ENCODE results near the gene COBL. TPM values are rescaled to one million over a fixed set of nuclear protein-coding genes. Genes with fewer than 3 reads are reported as not detected.

Gene COBL
- total RNA-seq, 1 donor from 2014 or later, result not detected

GRCh38 chr7:51259766-51260165 is 56.8 kb downstream of the COBL start:
- DNase-seq (ENCODE audit: extremely low read depth, low read depth, low spot score), result no peak

- DNase-seq (ENCODE audit: extremely low read depth, low read depth, low spot score), result no peak
Measured at GRCh38 chr7:51256916-51257315, 59.7 kb downstream of the COBL start.

- DNase-seq (ENCODE audit: extremely low read depth, low read depth, low spot score), result no peak
Measured at GRCh38 chr7:51256209-51256781, 60.3 kb downstream of the COBL start.

- no peak for DNase-seq (ENCODE audit: extremely low read depth, low read depth, low spot score)
Measured at GRCh38 chr7:51255536-51256208, 60.9 kb downstream of the COBL start.

- no peak for DNase-seq (ENCODE audit: extremely low read depth, low read depth, low spot score)
Measured at GRCh38 chr7:51255036-51255435, 61.6 kb downstream of the COBL start.

GRCh38 chr7:51253157-51253556 is 63.5 kb downstream of the COBL start:
- DNase-seq (ENCODE audit: extremely low read depth, low read depth, low spot score), result no peak

GRCh38 chr7:51251290-51251689 is 65.3 kb downstream of the COBL start:
- no peak for DNase-seq (ENCODE audit: extremely low read depth, low read depth, low spot score)

GRCh38 chr7:51250512-51250911 is 66.1 kb downstream of the COBL start:
- no peak for DNase-seq (ENCODE audit: extremely low read depth, low read depth, low spot score)

- DNase-seq (ENCODE audit: extremely low read depth, low read depth, low spot score), result no peak
Measured at GRCh38 chr7:51249991-51250390, 66.6 kb downstream of the COBL start.

GRCh38 chr7:51249187-51249945 is 67.2 kb downstream of the COBL start:
- no peak for DNase-seq (ENCODE audit: extremely low read depth, low read depth, low spot score)

- DNase-seq (ENCODE audit: extremely low read depth, low read depth, low spot score), result no peak
Measured at GRCh38 chr7:51246258-51247245, 70.1 kb downstream of the COBL start.

GRCh38 chr7:51244885-51245284 is 71.7 kb downstream of the COBL start:
- no peak for DNase-seq (ENCODE audit: extremely low read depth, low read depth, low spot score)

GRCh38 chr7:51244053-51244452 is 72.6 kb downstream of the COBL start:
- DNase-seq (ENCODE audit: extremely low read depth, low read depth, low spot score), result no peak

GRCh38 chr7:51243631-51244030 is 73.0 kb downstream of the COBL start:
- no peak for DNase-seq (ENCODE audit: extremely low read depth, low read depth, low spot score)

- no peak for DNase-seq (ENCODE audit: extremely low read depth, low read depth, low spot score)
Measured at GRCh38 chr7:51242881-51243518, 73.6 kb downstream of the COBL start.

GRCh38 chr7:51242007-51242691 is 74.5 kb downstream of the COBL start:
- no peak for DNase-seq (ENCODE audit: extremely low read depth, low read depth, low spot score)

- no peak for DNase-seq (ENCODE audit: extremely low read depth, low read depth, low spot score)
Measured at GRCh38 chr7:51240868-51241267, 75.7 kb downstream of the COBL start.

GRCh38 chr7:51239691-51240090 is 76.9 kb downstream of the COBL start:
- DNase-seq (ENCODE audit: extremely low read depth, low read depth, low spot score), result no peak

GRCh38 chr7:51238981-51239495 is 77.6 kb downstream of the COBL start:
- DNase-seq (ENCODE audit: extremely low read depth, low read depth, low spot score), result no peak

Data from glomerular endothelial cell (primary cell).